K562 (cell line): ENCODE data around the gene IQCN. TPM values are rescaled to one million over a fixed set of nuclear protein-coding genes. Genes with fewer than 3 reads are reported as not detected.

Experiments used
- ATAC-seq: fragments of 200-7000 bp; cut with Tn5 transposase; 3 replicates; pipeline ENCODE4 v1.9.1; 2020; ENCODE audit warnings: moderate library complexity
- BruUV-seq: library from RNA; stranded (reverse); fragments of 400-500 nt; replicated peaks from 2 replicates; lab custom pipeline; 2021; lab: Mats Ljungman, UMichigan
- CTCF ChIA-PET: fragments of 300-600 bp; formaldehyde crosslinking; extraction: SDS; loops from one replicate; lab custom pipeline; 2021; ENCODE audit warnings: low intra/inter-chr PET ratio; lab: Yijun Ruan, JAX
- POLR2A ChIA-PET: fragments of 300-600, 350-650 bp; sonication (Branson Sonifier 250); formaldehyde crosslinking; extraction: SDS; loops from one replicate; lab custom pipeline; 2021; ENCODE audit warnings: antibody characterized with exemption, inconsistent platforms; lab: Yijun Ruan, JAX
- DNase-seq, 4 experiments: peaks; one replicate each; pipeline versions ENCODE4 v3.0.0 to v3.0.0-alpha.2; 2011 to 2018; ENCODE audit warnings: low spot score in 3 of 4, mixed read lengths in 3 of 4; ENCODE audit errors: extremely low read depth in 1 of 4
- FAIRE-seq: peaks from 2 replicates; lab custom pipeline; 2011; peaks lifted over from hg19 to GRCh38; lab: Jason Lieb, UNC
- H2AFZ ChIP-seq: 2 replicates; pipeline ENCODE4 v1.6.0; 2011; ENCODE audit warnings: low read depth, low read length, control low read depth, inconsistent platforms
- H3K27ac ChIP-seq: fragments of 200-600 bp; 3 replicates; pipeline ENCODE4 v1.8.0; 2011; ENCODE audit warnings: low read depth, mild to moderate bottlenecking, control low read depth, inconsistent platforms, low read length, moderate library complexity, mixed read lengths; ENCODE audit errors: extremely low read depth
- H3K27me3 ChIP-seq, 2 experiments: fragments of 300-600 bp in 1 of 2; 2 replicates in 1 of 2; 3 replicates in 1 of 2; pipeline versions ENCODE4 v1.6.0 to v1.8.0; 2011; ENCODE audit warnings: inconsistent platforms in 2 of 2, low read length in 2 of 2, mild to moderate bottlenecking in 1 of 2, mixed read lengths in 1 of 2, moderate library complexity in 1 of 2; ENCODE audit not compliant: control insufficient read depth in 2 of 2, insufficient read depth in 2 of 2
- H3K36me3 ChIP-seq: fragments of 300-600 bp; 3 replicates; pipeline ENCODE4 v1.8.0; 2011; ENCODE audit warnings: mild to moderate bottlenecking, low read length, inconsistent platforms; ENCODE audit not compliant: control insufficient read depth, insufficient read depth
- H3K4me1 ChIP-seq, 2 experiments: fragments of 200-600 bp in 1 of 2; replicated peaks in 1 of 2; 2 replicates in 1 of 2; 3 replicates in 1 of 2; pipeline versions ENCODE4 v1.5.1 to v1.8.0; 2011; ENCODE audit warnings: inconsistent platforms in 2 of 2, low read length in 2 of 2, mild to moderate bottlenecking in 1 of 2, mixed read lengths in 1 of 2, moderate library complexity in 1 of 2; ENCODE audit not compliant: control insufficient read depth in 2 of 2, insufficient read depth in 2 of 2
- H3K4me2 ChIP-seq: 2 replicates; pipeline ENCODE4 v1.6.1; 2011; ENCODE audit warnings: low read length, control low read depth, inconsistent platforms, mixed read lengths; ENCODE audit not compliant: insufficient read depth
- H3K4me3 ChIP-seq: fragments of 200-600 bp; sonication (generic), shearing (Covaris generic); 2 replicates; pipeline ENCODE4 v1.5.1; 2016; ENCODE audit warnings: control low read depth, inconsistent platforms
- H3K79me2 ChIP-seq: fragments of 200-600 bp; 3 replicates; pipeline ENCODE4 v1.8.0; 2011; ENCODE audit warnings: low read length, inconsistent platforms; ENCODE audit not compliant: control insufficient read depth, insufficient read depth
- H3K9ac ChIP-seq, 2 experiments: 2 replicates each; pipeline versions ENCODE4 v1.6.0 to v1.6.1; 2011; ENCODE audit warnings: low read depth in 2 of 2, low read length in 2 of 2, control low read depth in 1 of 2, inconsistent platforms in 1 of 2, mild to moderate bottlenecking in 1 of 2, mixed read lengths in 1 of 2; ENCODE audit not compliant: insufficient read depth in 1 of 2
- H3K9me1 ChIP-seq: one replicate; pipeline ENCODE4 v1.6.0; 2011; ENCODE audit warnings: inconsistent platforms, mild to moderate bottlenecking, low read length, moderate library complexity; ENCODE audit not compliant: control insufficient read depth, insufficient read depth
- H3K9me3 ChIP-seq: replicated peaks from 2 replicates; pipeline ENCODE4 v1.5.1; 2011; ENCODE audit warnings: low read depth, low read length, inconsistent platforms; ENCODE audit not compliant: control insufficient read depth, insufficient read depth
- H4K20me1 ChIP-seq: replicated peaks from 2 replicates; pipeline ENCODE4 v1.6.1; 2011; ENCODE audit warnings: low read length, inconsistent platforms, mixed read lengths; ENCODE audit not compliant: control insufficient read depth, insufficient read depth
- ASH1L ChIP-seq: fragments of 450-650 bp; IDR thresholded peaks from 2 replicates; pipeline ENCODE4 v1.6.1; 2018; ENCODE audit warnings: borderline replicate concordance, mild to moderate bottlenecking, low read depth; ENCODE audit not compliant: partially characterized antibody
- GATAD2B ChIP-seq: fragments of 450-650 bp; IDR thresholded peaks from 2 replicates; pipeline ENCODE4 v1.6.1; 2017; ENCODE audit warnings: mild to moderate bottlenecking, borderline replicate concordance
- HOXB6 ChIP-seq: fragments of 250-450 bp; sonication (Bioruptor Pico); IDR thresholded peaks from 2 replicates; pipeline ENCODE4 v1.5.1; 2022; ENCODE audit warnings: mild to moderate bottlenecking, borderline replicate concordance
- KLF6 ChIP-seq: fragments of 250-450 bp; sonication (Bioruptor Pico); IDR thresholded peaks from 2 replicates; pipeline ENCODE4 v1.4.0; 2020; ENCODE audit warnings: mild to moderate bottlenecking, moderate library complexity, borderline replicate concordance
- NR1H2 ChIP-seq: sonication (generic); formaldehyde crosslinking; IDR thresholded peaks from 2 replicates; pipeline ENCODE4 v1.4.0; 2020; ENCODE audit warnings: mild to moderate bottlenecking, missing genetic modification reagents
- SMAD1 ChIP-seq: fragments of 150-350 bp; IDR thresholded peaks from 2 replicates; pipeline ENCODE4 v1.6.1; 2014; ENCODE audit warnings: low read length, low read depth; ENCODE audit not compliant: partially characterized antibody
- SMARCA5 ChIP-seq: fragments of 450-650 bp; IDR thresholded peaks from 2 replicates; pipeline ENCODE4 v1.6.1; 2016
- SREBF2 ChIP-seq: sonication (generic); formaldehyde crosslinking; IDR thresholded peaks from 2 replicates; pipeline ENCODE4 v1.4.0; 2020; ENCODE audit warnings: mild to moderate bottlenecking, missing genetic modification reagents
- THRB ChIP-seq: fragments of 450-650 bp; formaldehyde crosslinking; conservative IDR thresholded peaks from 2 replicates; pipeline ENCODE4 v1.4.0; 2022; ENCODE audit warnings: mild to moderate bottlenecking, missing genetic modification characterization
- ZNF140 ChIP-seq: fragments of 250-450 bp; sonication (Bioruptor Pico); IDR thresholded peaks from 2 replicates; pipeline ENCODE4 v1.8.0; 2021; ENCODE audit warnings: moderate library complexity, mild to moderate bottlenecking, inconsistent platforms
- WGBS: fragments of 100-300 bp; shearing (Covaris generic); methylation state at CpG from one replicate; pipeline ENCODE4 v1.1.6; 2016; ENCODE audit warnings: low coverage, mixed read lengths; ENCODE audit not compliant: insufficient coverage; ENCODE audit errors: missing lambda C conversion rate; 5-methylcytosine and 5-hydroxymethylcytosine counted together
- in situ Hi-C: fragments of 300-500 bp; cut with MboI; formaldehyde crosslinking; loops from 4 replicates; pipeline ENCODE4 v1.15.0; 2018; ENCODE audit warnings: inconsistent platforms, mixed read lengths
- intact Hi-C: fragments of 100-400 bp; cut with micrococcal nuclease; formaldehyde crosslinking; loops from 2 replicates; pipeline ENCODE4 v1.14.2; 2022
- polyA plus RNA-seq, 8 experiments: library from polyadenylated mRNA; depleted of rRNA in 4 of 8; stranded (reverse) in 5 of 8; unstranded in 3 of 8; fragments of >200 nt; fragmentation: Nextera tagmentation in 2 of 8; fragmentation: Illumina TruSeq in 1 of 8; extraction: Ambion mirVana in 2 of 8; extraction: Trizol in 1 of 8; gene quantifications; 2 replicates each; pipeline versions ENCODE4 v1.2.1 to v1.2.3, GENCODE V29; 2011 to 2014; ENCODE audit warnings: inconsistent platforms in 1 of 8, missing spikeins in 1 of 8
- total RNA-seq, 7 experiments: library from RNA; depleted of rRNA in 6 of 7; stranded (reverse); fragments of >200 nt in 6 of 7; fragmentation: Illumina TruSeq in 2 of 7; extraction: Trizol in 2 of 7; gene quantifications; 2 replicates each; pipeline versions ENCODE4 v1.2.1 to v1.2.3, GENCODE V29; 2011 to 2021; ENCODE audit warnings: low replicate concordance in 1 of 7
- TF ChIP-seq, protein P1 (sequence below): fragments of 450-650 bp; formaldehyde crosslinking; IDR thresholded peaks from 2 replicates; pipeline ENCODE4 v1.4.0; 2022; ENCODE audit warnings: missing genetic modification characterization
- TF ChIP-seq, protein P2 (sequence below): fragments of 200-800 bp; sonication (Bioruptor generic); IDR thresholded peaks from 2 replicates; pipeline ENCODE4 v1.6.1; 2017; ENCODE audit warnings: missing genetic modification characterization, missing compliant biosample characterization
- TF ChIP-seq, protein P3 (sequence below): fragments of 250-450 bp; sonication (Bioruptor Pico); IDR thresholded peaks from 2 replicates; pipeline ENCODE4 v1.4.0; 2020; ENCODE audit warnings: mild to moderate bottlenecking, moderate library complexity, borderline replicate concordance

Gene IQCN
- total and polyA plus RNA-seq, 9 of the 15 experiments (the other 6 are each of a cell fraction or from before 2014, with no cell fraction given), result 0.01 to 0.07 (median 0.04) TPM; not detected in 3

- FAIRE-seq (peak; percentile 81), ATAC-seq (no peak), DNase-seq (peak; percentile 67 to 74 (median 72))
- Histone ChIP-seq H3K4me2 (peak overlapping the region; percentile 25), H3K9ac (peak overlapping the region in 1 of 2 experiments; percentile 75; a peak in 1 of 4 replicates), H3K9me3 (no peaks in the 10 kb centered on the region), H2AFZ (peak overlapping the region; percentile 56), H3K4me1 (peaks cover 10 to 37% of the 10 kb centered on the region in 2 experiments; a peak in 4 of 5 replicates), H3K4me3 (no peak overlapping the region), H4K20me1 (no peaks in the 10 kb centered on the region; the same call in 1 of the 2 replicates), H3K9me1 (no peaks in the 10 kb centered on the region), H3K27ac (no peak overlapping the region), H3K27me3 (no peaks in the 10 kb centered on the region; a peak in 1 of 5 replicates), H3K36me3 (no peaks in the 10 kb centered on the region), H3K79me2 (peaks cover 11% of the 10 kb centered on the region)
- BruUV-seq, result no TSS peak
- ChIA-PET CTCF (interaction anchor here (1.0 to 3.8 kb wide), 4 partner anchors 43 to 210 kb away, joined by 3 to 55 read pairs (median 6); partner anchors contain the start of gene SSBP4), POLR2A (interaction anchor here (0.5 to 1.1 kb wide), 5 partner anchors 16 to 177 kb away, joined by 3 to 4 read pairs (median 3); partner anchors contain the start of gene GDF15)
- intact Hi-C loops (loop anchor here (1.0 to 5.0 kb wide), 2 partner anchors 43 to 119 kb away; no protein-coding TSS in a partner anchor), in situ Hi-C loops (loop anchor here (5.0 kb wide), 1 partner anchor 44 kb away; no protein-coding TSS in a partner anchor)
- 15% methylated on average over 24 of the region's 32 CpGs for WGBS
- TF ChIP-seq, protein P1, sequence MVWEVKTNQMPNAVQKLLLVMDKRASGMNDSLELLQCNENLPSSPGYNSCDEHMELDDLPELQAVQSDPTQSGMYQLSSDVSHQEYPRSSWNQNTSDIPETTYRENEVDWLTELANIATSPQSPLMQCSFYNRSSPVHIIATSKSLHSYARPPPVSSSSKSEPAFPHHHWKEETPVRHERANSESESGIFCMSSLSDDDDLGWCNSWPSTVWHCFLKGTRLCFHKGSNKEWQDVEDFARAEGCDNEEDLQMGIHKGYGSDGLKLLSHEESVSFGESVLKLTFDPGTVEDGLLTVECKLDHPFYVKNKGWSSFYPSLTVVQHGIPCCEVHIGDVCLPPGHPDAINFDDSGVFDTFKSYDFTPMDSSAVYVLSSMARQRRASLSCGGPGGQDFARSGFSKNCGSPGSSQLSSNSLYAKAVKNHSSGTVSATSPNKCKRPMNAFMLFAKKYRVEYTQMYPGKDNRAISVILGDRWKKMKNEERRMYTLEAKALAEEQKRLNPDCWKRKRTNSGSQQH, result no peak
- TF ChIP-seq SMARCA5 (peak; percentile 80), KLF6 (CRISPR knock-in tag) (no peak), ZNF140 (CRISPR knock-in tag) (no peak), SMAD1 (no peak), SREBF2 (CRISPR knock-in tag) (no peak), HOXB6 (CRISPR knock-in tag) (no peak), NR1H2 (CRISPR knock-in tag) (no peak), ASH1L (no peak), THRB (CRISPR knock-in tag) (no peak), GATAD2B (no peak)
- TF ChIP-seq, protein P2, sequence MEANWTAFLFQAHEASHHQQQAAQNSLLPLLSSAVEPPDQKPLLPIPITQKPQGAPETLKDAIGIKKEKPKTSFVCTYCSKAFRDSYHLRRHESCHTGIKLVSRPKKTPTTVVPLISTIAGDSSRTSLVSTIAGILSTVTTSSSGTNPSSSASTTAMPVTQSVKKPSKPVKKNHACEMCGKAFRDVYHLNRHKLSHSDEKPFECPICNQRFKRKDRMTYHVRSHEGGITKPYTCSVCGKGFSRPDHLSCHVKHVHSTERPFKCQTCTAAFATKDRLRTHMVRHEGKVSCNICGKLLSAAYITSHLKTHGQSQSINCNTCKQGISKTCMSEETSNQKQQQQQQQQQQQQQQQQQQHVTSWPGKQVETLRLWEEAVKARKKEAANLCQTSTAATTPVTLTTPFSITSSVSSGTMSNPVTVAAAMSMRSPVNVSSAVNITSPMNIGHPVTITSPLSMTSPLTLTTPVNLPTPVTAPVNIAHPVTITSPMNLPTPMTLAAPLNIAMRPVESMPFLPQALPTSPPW (CRISPR knock-in tag), result peak; percentile 67
- TF ChIP-seq, protein P3, sequence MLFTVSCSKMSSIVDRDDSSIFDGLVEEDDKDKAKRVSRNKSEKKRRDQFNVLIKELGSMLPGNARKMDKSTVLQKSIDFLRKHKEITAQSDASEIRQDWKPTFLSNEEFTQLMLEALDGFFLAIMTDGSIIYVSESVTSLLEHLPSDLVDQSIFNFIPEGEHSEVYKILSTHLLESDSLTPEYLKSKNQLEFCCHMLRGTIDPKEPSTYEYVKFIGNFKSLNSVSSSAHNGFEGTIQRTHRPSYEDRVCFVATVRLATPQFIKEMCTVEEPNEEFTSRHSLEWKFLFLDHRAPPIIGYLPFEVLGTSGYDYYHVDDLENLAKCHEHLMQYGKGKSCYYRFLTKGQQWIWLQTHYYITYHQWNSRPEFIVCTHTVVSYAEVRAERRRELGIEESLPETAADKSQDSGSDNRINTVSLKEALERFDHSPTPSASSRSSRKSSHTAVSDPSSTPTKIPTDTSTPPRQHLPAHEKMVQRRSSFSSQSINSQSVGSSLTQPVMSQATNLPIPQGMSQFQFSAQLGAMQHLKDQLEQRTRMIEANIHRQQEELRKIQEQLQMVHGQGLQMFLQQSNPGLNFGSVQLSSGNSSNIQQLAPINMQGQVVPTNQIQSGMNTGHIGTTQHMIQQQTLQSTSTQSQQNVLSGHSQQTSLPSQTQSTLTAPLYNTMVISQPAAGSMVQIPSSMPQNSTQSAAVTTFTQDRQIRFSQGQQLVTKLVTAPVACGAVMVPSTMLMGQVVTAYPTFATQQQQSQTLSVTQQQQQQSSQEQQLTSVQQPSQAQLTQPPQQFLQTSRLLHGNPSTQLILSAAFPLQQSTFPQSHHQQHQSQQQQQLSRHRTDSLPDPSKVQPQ (CRISPR knock-in tag), result no peak
Observed at GRCh38 chr19:18208098-18208951, 65.9 kb downstream of the IQCN start.
